Ovary (tissue), 3 donors: ENCODE results near the gene KCND3.

Source experiments
- EP300 ChIP-seq: sonication (generic); formaldehyde crosslinking; IDR thresholded peaks from one replicate; pipeline ENCODE4 v1.6.1; 2017; ENCODE audit warnings: antibody characterized with exemption
- POLR2A ChIP-seq: fragments of 450-650 bp; IDR thresholded peaks from one replicate; pipeline ENCODE4 v1.6.1; 2017; ENCODE audit warnings: antibody characterized with exemption, mild to moderate bottlenecking, moderate library complexity
- TF ChIP-seq, protein P1 (sequence below), 3 donors: fragments of 450-650 bp in 2 of 3; fragments of 200-600 bp in 1 of 3; IDR thresholded peaks; one replicate each; pipeline versions ENCODE4 v1.5.1 to v1.8.0; 2016 to 2022; ENCODE audit warnings: antibody characterized with exemption in 3 of 3, mild to moderate bottlenecking in 1 of 3
- donor health status: DM: no; HTN: no; CAD: no.

DNA sequence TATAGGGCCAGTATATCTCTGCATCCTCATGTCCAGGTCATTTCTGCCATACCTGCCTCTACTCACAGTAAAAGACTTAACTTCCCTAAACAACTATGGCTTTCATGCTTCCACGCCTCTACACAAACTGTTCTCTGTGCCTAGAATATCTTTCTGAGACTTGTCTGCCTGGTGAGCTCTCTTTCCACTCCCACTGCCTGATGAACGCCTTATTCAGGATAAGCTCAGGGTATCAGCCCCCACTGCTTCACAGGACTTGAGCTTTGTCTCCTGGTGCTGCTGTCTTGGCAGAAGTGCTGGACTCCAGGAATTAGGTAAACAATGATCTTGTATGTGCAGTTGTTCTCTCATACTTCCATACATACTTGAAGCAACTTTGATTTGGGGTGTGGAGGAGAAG lies 238.6 kb downstream of the KCND3 start:
- TF ChIP-seq, protein P1, sequence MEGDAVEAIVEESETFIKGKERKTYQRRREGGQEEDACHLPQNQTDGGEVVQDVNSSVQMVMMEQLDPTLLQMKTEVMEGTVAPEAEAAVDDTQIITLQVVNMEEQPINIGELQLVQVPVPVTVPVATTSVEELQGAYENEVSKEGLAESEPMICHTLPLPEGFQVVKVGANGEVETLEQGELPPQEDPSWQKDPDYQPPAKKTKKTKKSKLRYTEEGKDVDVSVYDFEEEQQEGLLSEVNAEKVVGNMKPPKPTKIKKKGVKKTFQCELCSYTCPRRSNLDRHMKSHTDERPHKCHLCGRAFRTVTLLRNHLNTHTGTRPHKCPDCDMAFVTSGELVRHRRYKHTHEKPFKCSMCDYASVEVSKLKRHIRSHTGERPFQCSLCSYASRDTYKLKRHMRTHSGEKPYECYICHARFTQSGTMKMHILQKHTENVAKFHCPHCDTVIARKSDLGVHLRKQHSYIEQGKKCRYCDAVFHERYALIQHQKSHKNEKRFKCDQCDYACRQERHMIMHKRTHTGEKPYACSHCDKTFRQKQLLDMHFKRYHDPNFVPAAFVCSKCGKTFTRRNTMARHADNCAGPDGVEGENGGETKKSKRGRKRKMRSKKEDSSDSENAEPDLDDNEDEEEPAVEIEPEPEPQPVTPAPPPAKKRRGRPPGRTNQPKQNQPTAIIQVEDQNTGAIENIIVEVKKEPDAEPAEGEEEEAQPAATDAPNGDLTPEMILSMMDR (IDR thresholded peaks at IDR 0.05): no peak
- TF ChIP-seq POLR2A: no peak
- TF ChIP-seq EP300: no peak
